ENCODE results near the gene SLC25A21. TPM values are rescaled to one million over a fixed set of nuclear protein-coding genes. Genes with fewer than 3 reads are reported as not detected.

SLC25A21 gene
- total RNA-seq, 4 donors from 2014 or later, result 0.82 to 11.1 TPM; not detected in 2

DNA sequence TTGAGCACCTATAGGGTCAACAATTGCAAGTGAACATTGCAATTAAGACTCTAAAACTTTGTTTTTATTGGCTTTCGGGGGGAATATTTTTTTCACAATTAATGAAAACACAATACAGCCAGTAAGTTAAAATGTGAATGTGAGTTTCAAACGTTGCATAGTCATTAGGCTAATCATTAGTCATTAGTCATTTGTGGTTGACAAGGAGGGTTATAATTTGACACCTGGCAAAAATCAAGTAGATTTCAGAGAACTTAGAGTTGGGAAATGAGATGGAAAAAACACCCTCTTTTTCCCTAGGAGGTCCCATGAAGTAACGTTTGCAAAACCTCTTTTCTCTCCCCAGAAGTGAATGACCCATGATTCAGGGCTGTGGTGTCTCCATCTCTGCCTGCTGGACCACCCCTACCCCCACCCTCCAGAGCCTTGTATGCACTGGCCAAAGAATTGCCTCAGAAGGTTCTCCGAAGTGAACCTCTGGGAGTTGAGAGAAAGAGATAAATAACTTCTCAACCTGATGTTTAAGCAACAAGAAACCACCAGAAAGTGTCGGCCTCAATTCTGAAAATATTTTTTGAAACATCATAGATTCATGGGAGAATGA lies 314.5 kb downstream of the SLC25A21 start:
- Histone ChIP-seq H3K9me3 (no peaks in the 10 kb centered on the region), H3K4me3 (no peak overlapping the region), H3K36me3 (no peaks in the 10 kb centered on the region), H3K27me3 (no peaks in the 10 kb centered on the region), H3K27ac (no peak overlapping the region), H3K4me1 (peaks cover 0 to 21% (median 3%) of the 10 kb centered on the region in 4 donors)
- WGBS, 2 donors (ENCODE audit: low coverage in 1 of 2), result 61 to 71% methylated on average over 5 of the region's 5 CpGs
- in situ Hi-C loops (cut with MboI; ENCODE audit: low pct_ligation_motif_present in 1 of 4, low pct_unique_long_range_greater_than_20kb in 1 of 4, low sequenced_read_pairs in 3 of 4), result no loop called here
- TF ChIP-seq CTCF (IDR thresholded peaks at IDR 0.05) (no peak), POLR2AphosphoS5 (IDR thresholded peaks at IDR 0.05) (no peak), EP300 (IDR thresholded peaks at IDR 0.05; ENCODE audit: low read depth) (no peak), POLR2A (IDR thresholded peaks at IDR 0.05) (no peak)
- intact Hi-C loops (cut with DNase I; ENCODE audit: low total_unique reads), result no loop called here
- DNase-seq, result no peak

DNA sequence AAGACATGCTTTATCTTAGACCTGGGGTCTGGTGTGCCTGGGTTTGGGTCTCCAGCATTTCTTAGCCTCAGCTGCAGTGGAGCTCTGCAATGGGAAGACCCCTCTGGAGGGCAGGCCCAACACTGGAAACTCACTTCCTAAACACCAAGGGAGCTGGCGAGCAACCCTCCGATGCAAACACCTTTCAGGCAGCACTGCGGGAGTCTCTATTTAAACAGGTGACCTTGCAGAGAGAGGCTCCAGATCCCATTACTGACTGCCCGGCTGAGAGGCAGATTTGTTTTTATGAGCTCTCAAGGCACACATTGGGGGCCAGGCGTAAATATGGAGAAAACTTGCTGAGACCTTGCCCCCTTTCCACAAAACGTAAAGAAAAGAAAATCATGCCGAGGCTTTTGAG lies 315.3 kb downstream of the SLC25A21 start:
- 68 to 100% methylated on average over 1 to 7 of the region's 7 CpGs for WGBS, 2 donors (ENCODE audit: low coverage in 1 of 2)
- intact Hi-C loops (cut with DNase I; ENCODE audit: low total_unique reads) (no loop called here), in situ Hi-C loops (cut with MboI; ENCODE audit: low pct_ligation_motif_present in 1 of 4, low pct_unique_long_range_greater_than_20kb in 1 of 4, low sequenced_read_pairs in 3 of 4) (no loop called here)
- no peaks in the 10 kb centered on the region for H3K9me3 ChIP-seq
- no peaks in the 10 kb centered on the region for H3K36me3 ChIP-seq
- TF ChIP-seq EP300 (IDR thresholded peaks at IDR 0.05; ENCODE audit: low read depth), result no peak
- no peak for TF ChIP-seq POLR2AphosphoS5 (IDR thresholded peaks at IDR 0.05)
- no peak for TF ChIP-seq POLR2A (IDR thresholded peaks at IDR 0.05)
- TF ChIP-seq CTCF (IDR thresholded peaks at IDR 0.05), result no peak
- no peak for DNase-seq
- no peak overlapping the region for H3K4me3 ChIP-seq
- H3K4me1 ChIP-seq, result peaks cover 0 to 21% (median 3%) of the 10 kb centered on the region in 4 donors
- peak overlapping the region in 1 of 4 donors; percentile 82 for H3K27ac ChIP-seq
- H3K27me3 ChIP-seq, result no peaks in the 10 kb centered on the region

- H3K27ac ChIP-seq, result peak overlapping the region; percentile 53 to 82 (median 74)
- H3K4me1 ChIP-seq, result peaks cover 0 to 21% (median 3%) of the 10 kb centered on the region in 4 donors
- intact Hi-C loops (cut with DNase I; ENCODE audit: low total_unique reads), result no loop called here
- DNase-seq, result peak; percentile 55
- H3K4me3 ChIP-seq, result no peak overlapping the region
- no peak for TF ChIP-seq EP300 (IDR thresholded peaks at IDR 0.05; ENCODE audit: low read depth)
- TF ChIP-seq POLR2AphosphoS5 (IDR thresholded peaks at IDR 0.05), result peak in 1 of 3 donors; percentile 8
- TF ChIP-seq CTCF (IDR thresholded peaks at IDR 0.05), result no peak
- no peaks in the 10 kb centered on the region for H3K9me3 ChIP-seq
- in situ Hi-C loops (cut with MboI; ENCODE audit: low pct_ligation_motif_present in 1 of 4, low pct_unique_long_range_greater_than_20kb in 1 of 4, low sequenced_read_pairs in 3 of 4), result no loop called here
- no peaks in the 10 kb centered on the region for H3K27me3 ChIP-seq
- WGBS, 2 donors (ENCODE audit: low coverage in 1 of 2), result 29 to 49% methylated on average over 11 to 15 of the region's 15 CpGs
- H3K36me3 ChIP-seq, result no peaks in the 10 kb centered on the region
Measured at GRCh38 chr14:36856095-36856878, 316.1 kb downstream of the SLC25A21 start.

DNA sequence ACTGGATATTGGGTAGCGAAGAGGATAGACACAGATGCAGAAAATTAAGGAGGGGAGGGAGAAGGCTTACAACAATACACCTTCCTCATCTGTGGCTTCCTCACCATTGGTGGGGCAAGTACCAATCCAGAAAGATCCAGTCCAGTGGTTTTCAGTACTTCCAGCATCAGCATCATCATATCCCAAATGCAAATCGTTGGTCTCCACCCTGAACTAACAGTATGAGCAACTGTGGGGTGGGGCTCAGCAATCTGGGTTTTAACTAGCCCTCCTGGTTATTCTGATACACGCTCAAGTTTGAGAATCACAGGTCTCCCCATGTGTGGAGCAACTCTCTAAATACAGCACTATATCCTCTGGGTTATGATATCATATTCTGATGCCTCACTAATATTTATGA lies 317.0 kb downstream of the SLC25A21 start:
- no peak for TF ChIP-seq CTCF (IDR thresholded peaks at IDR 0.05)
- no peak for TF ChIP-seq POLR2A (IDR thresholded peaks at IDR 0.05)
- no peak for TF ChIP-seq EP300 (IDR thresholded peaks at IDR 0.05; ENCODE audit: low read depth)
- TF ChIP-seq POLR2AphosphoS5 (IDR thresholded peaks at IDR 0.05), result no peak
- no peaks in the 10 kb centered on the region for H3K36me3 ChIP-seq
- no peaks in the 10 kb centered on the region for H3K27me3 ChIP-seq
- in situ Hi-C loops (cut with MboI; ENCODE audit: low pct_ligation_motif_present in 1 of 4, low pct_unique_long_range_greater_than_20kb in 1 of 4, low sequenced_read_pairs in 3 of 4), result no loop called here
- 56 to 70% methylated on average over 1 to 3 of the region's 3 CpGs for WGBS, 2 donors (ENCODE audit: low coverage in 1 of 2)
- H3K9me3 ChIP-seq, result no peaks in the 10 kb centered on the region
- no peak overlapping the region for H3K4me3 ChIP-seq
- intact Hi-C loops (cut with DNase I; ENCODE audit: low total_unique reads), result no loop called here
- peaks cover 0 to 21% (median 3%) of the 10 kb centered on the region in 4 donors for H3K4me1 ChIP-seq
- H3K27ac ChIP-seq, result peak overlapping the region in 2 of 4 donors; percentile 69 to 82
- DNase-seq, result no peak
